ENCODE measurements around the gene IYD. TPM values are rescaled to one million over a fixed set of nuclear protein-coding genes. Genes with fewer than 3 reads are reported as not detected.

IYD gene, protein sequence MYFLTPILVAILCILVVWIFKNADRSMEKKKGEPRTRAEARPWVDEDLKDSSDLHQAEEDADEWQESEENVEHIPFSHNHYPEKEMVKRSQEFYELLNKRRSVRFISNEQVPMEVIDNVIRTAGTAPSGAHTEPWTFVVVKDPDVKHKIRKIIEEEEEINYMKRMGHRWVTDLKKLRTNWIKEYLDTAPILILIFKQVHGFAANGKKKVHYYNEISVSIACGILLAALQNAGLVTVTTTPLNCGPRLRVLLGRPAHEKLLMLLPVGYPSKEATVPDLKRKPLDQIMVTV
- total RNA-seq = not detected in 2 replicates

DNA sequence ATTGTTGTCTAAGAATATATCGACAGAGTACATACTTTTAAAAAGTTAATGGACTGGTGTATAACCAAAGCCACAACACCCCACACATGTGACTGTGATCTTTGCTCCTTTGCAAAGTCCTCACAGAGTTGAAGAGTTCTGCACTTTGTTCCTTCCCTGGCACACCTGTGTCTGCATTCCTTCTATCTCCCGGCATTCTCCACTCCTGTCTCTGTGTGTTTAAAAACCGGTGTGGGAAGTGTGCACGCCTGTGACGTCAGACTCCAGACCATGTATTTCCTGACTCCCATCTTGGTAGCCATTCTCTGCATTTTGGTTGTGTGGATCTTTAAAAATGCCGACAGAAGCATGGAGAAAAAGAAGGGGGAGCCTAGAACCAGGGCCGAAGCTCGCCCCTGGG lies at the start of gene IYD:
Gene IYD, plus strand, starts transcription at position 251 of the 400 bp plus-strand sequence. Its CDS starts 20 bp downstream, at position 271.

Other genes with a start within 250 kb of the IYD start
- gene PPP1R14C, start 226.0 kb upstream of the IYD start, total RNA-seq = 38.1 and 58.3 TPM in 2 replicates
- gene PLEKHG1, start 230.9 kb downstream of the IYD start, total RNA-seq = 0.84 and 3.7 TPM in 2 replicates